ENCODE measurements around the gene AK9. TPM values are rescaled to one million over a fixed set of nuclear protein-coding genes. Genes with fewer than 3 reads are reported as not detected.

The AK9 gene
- polyA plus RNA-seq (2012; rRNA removed): 0.76 and 1.1 TPM in 2 replicates
- 1.2 and 1.7 TPM in 2 replicates for polyA plus RNA-seq (2012; cell fraction: cytosol; rRNA removed)
- polyA plus RNA-seq (2012; cell fraction: nucleus; rRNA removed): 0.79 and 1.6 TPM in 2 replicates

DNA sequence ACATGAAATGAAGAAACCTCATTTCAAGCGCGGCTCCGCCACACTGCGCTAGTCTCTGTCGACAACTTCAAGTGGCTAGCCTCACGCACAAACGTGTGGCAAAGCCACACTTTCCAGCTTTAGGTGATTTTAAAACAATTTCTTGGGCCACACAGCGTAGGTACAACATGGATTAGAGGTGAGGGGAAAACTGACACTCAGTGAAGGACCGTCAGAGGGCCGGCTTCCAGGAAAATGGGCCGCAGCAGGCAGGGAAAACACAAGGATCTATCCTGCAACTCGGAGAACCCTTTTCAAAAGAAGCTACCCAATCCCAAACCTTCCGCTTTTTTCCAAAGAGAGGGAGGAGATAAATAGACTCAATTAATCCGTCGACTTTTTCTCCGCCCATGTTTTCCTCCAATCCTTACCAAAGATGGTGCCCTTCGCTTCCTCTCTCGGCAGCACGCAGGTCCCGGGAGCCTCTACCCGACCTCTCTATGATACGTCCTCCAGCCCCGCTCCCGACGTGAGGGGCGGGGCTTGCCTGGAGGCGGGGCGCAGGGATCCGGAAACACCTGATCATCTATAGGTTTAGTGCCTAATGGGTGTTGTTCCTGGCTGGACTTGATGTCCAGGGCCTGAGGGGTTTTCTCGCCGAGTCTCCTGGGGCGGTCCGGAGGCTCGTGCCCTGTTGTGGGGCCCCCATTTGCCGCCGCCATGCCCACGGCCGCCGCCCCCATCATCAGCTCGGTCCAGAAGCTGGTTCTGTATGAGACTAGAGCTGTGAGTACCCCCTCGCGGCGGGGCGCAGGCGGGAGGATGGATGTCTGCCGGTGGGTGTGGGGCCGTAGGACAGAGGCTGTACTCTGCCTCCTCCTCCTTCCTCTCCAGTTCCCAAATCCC, at the start of gene AK9, which contains the start of gene FIG4:
Gene AK9, minus strand, starts transcription at position 466 of the 885 bp plus-strand sequence. CDS start 15,457 bp downstream, outside the sequence.
Gene FIG4, plus strand, starts transcription at position 560 of the 885 bp plus-strand sequence. Its CDS starts 140 bp downstream, at position 700.
- H3K27ac ChIP-seq (ENCODE audit: low read depth in 2 of 2, low read length in 1 of 2): peak within 1 kb of the TSS; percentile 51 to 87
- no peaks in the 10 kb centered on the region for H4K20me1 ChIP-seq (ENCODE audit: insufficient read depth)
- peaks cover 0 to under 1% of the 10 kb centered on the region in 2 experiments for H3K36me3 ChIP-seq (replicated peaks in 1 of 2; ENCODE audit: control insufficient read depth in 1 of 2, insufficient read depth in 2 of 2, low read length in 1 of 2)
- peaks cover 0 to 3% of the 10 kb centered on the region in 2 experiments; a peak in 3 of 4 replicates for H3K4me1 ChIP-seq (ENCODE audit: control insufficient read depth in 1 of 2, insufficient read depth in 2 of 2, low read depth in 1 of 2, low read length in 1 of 2)
- no peaks in the 10 kb centered on the region for H3K27me3 ChIP-seq (ENCODE audit: insufficient read depth)
- peak within 1 kb of the TSS; percentile 88 for H3K4me2 ChIP-seq
- peak within 1 kb of the TSS; percentile 88 to 96 for H3K4me3 ChIP-seq (ENCODE audit: low read depth in 2 of 2, low read length in 1 of 2)
- ChIA-PET CTCF (interaction anchor here (0.6 to 2.4 kb wide), 7 partner anchors 9 to 699 kb away, joined by 3 to 14 read pairs (median 3); no protein-coding TSS in a partner anchor), POLR2A (interaction anchor here (1.1 kb wide), 1 partner anchor 1268 kb away, joined by 3 read pairs; the partner anchor contains the start of gene GTF3C6)
- H3K9ac ChIP-seq: peak within 1 kb of the TSS; percentile 64
- peak within 1 kb of the TSS; percentile 97 for H2AFZ ChIP-seq (ENCODE audit: low read depth)
- TF ChIP-seq RCOR1 (IDR thresholded peaks at IDR 0.05; ENCODE audit: low read length): 0 out of 2 replicates have a peak, but pooled peaks have one; percentile 24
- no peak for TF ChIP-seq FOXM1 (IDR thresholded peaks at IDR 0.05; ENCODE audit: low read depth)
- TF ChIP-seq USF1 (IDR thresholded peaks at IDR 0.05; ENCODE audit: borderline replicate concordance, low read depth): 0 out of 2 replicates have a peak, but pooled peaks have one; percentile 36
- peak; percentile 65 for TF ChIP-seq CHD2 (IDR thresholded peaks at IDR 0.05; ENCODE audit: low read length, partially characterized antibody)
- peak; percentile 49 for TF ChIP-seq MXI1 (IDR thresholded peaks at IDR 0.05; ENCODE audit: low read depth, low read length)
- peak; percentile 37; the same call in 1 of the 2 replicates for TF ChIP-seq ZBTB33 (IDR thresholded peaks at IDR 0.05; ENCODE audit: borderline replicate concordance, low read depth)
- peak; percentile 50; the same call in 1 of the 2 replicates for TF ChIP-seq GABPA (IDR thresholded peaks at IDR 0.05; ENCODE audit: low read depth)
- 0 out of 2 replicates have a peak, but pooled peaks have one; percentile 14 for TF ChIP-seq RAD21 (IDR thresholded peaks at IDR 0.05; ENCODE audit: low read length)
- TF ChIP-seq IRF3 (IDR thresholded peaks at IDR 0.05; ENCODE audit: low read depth, low read length): no peak
- TF ChIP-seq EP300 (IDR thresholded peaks at IDR 0.05; ENCODE audit: borderline replicate concordance in 1 of 2, low read depth in 1 of 2, low read length in 1 of 2): no peak
- TF ChIP-seq, protein P1, sequence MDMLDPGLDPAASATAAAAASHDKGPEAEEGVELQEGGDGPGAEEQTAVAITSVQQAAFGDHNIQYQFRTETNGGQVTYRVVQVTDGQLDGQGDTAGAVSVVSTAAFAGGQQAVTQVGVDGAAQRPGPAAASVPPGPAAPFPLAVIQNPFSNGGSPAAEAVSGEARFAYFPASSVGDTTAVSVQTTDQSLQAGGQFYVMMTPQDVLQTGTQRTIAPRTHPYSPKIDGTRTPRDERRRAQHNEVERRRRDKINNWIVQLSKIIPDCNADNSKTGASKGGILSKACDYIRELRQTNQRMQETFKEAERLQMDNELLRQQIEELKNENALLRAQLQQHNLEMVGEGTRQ (IDR thresholded peaks at IDR 0.05; ENCODE audit: borderline replicate concordance, low read depth, low read length): 0 out of 2 replicates have a peak, but pooled peaks have one; percentile 5
- TF ChIP-seq YY1 (IDR thresholded peaks at IDR 0.05; ENCODE audit: low read depth): peak; percentile 97
- peak; percentile 70 for TF ChIP-seq ELF1 (IDR thresholded peaks at IDR 0.05)
- TF ChIP-seq NRF1 (IDR thresholded peaks at IDR 0.05; ENCODE audit: low read depth, low read length): peak; percentile 84
- TF ChIP-seq CTCF (IDR thresholded peaks at IDR 0.05): peak; percentile 42
- peak; percentile 70 for TF ChIP-seq POLR2AphosphoS5 (IDR thresholded peaks at IDR 0.05; ENCODE audit: low read depth, low read length)
- TF ChIP-seq GATA2 (CRISPR knock-in tag; IDR thresholded peaks at IDR 0.05): no peak
- TF ChIP-seq RFX5 (IDR thresholded peaks at IDR 0.05; ENCODE audit: low read length): no peak
- TF ChIP-seq, protein P2, sequence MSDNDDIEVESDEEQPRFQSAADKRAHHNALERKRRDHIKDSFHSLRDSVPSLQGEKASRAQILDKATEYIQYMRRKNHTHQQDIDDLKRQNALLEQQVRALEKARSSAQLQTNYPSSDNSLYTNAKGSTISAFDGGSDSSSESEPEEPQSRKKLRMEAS (IDR thresholded peaks at IDR 0.05; ENCODE audit: low read depth): 0 out of 2 replicates have a peak, but pooled peaks have one; percentile 23
- TF ChIP-seq NFIC (IDR thresholded peaks at IDR 0.05; ENCODE audit: borderline replicate concordance): no peak
- H3K79me2 ChIP-seq (ENCODE audit: insufficient read depth): no peaks in the 10 kb centered on the region
- under 1% methylated on average over 29 of the region's 47 CpGs for WGBS (ENCODE audit: low lambda C conversion rate)
- no peaks in the 10 kb centered on the region for H3K9me3 ChIP-seq
- H3F3A ChIP-seq (replicated peaks; ENCODE audit: insufficient read depth): no peaks in the 10 kb centered on the region
- peak; percentile 96 for DNase-seq
- H3K9me2 ChIP-seq: no peaks in the 10 kb centered on the region
